H4 (cell line): Measurements from ENCODE around the gene RAC2. TPM values are rescaled to one million over a fixed set of nuclear protein-coding genes. Genes with fewer than 3 reads are reported as not detected.
A peak's percentile ranks its signal among the peaks of the same experiment; 100 is the strongest.

ENCODE experiments used
- DNase-seq: peaks from one replicate; pipeline ENCODE4 v3.0.0-alpha.2; 2015; ENCODE audit warnings: low spot score
- total RNA-seq: library from RNA; depleted of rRNA; stranded (reverse); fragments of >200 nt; shearing (Covaris generic); gene quantifications from 2 replicates; pipeline ENCODE4 v1.2.3, GENCODE V29; 2014

RAC2 gene
- total RNA-seq, 1 experiment from 2014 or later: 20.9 TPM

DNA sequence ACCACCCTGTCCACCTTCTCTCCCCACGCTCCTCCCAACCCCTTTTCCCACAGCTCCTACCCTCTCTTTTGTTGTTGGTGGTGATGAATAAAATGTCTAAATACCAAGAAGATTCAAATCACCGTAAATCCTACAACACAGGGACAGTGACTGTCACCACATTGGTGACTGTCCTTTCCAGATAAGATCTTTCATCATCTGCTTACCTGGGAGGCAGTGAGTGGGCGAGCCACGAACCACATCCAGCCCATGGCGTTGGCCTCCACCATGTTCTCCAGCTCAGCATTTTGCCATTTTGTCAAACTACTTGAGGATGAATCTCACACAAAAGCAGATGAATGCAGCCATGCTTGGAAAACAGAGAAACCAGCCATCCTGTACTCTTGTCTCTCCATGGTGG, 31.6 kb upstream of the RAC2 start:
- no peak for DNase-seq

DNA sequence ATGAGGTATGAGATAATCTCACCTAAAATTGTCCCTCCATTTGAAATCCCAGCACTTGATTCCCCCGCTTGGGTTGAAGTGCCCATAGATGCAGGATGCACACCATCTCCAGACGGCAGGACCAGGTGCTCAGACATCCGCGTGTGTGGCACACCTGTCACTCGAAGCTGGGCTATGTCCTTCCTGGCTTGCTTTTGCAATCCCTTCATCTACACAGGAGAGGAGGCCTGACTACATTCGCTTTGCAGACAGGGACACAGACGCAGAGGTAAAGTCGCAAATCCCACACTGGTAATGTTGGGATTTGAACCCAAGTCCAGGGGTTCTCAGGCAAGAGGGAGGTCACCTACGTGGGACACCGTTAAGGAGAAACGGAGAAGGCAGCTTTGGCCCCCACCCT, 31.1 kb upstream of the RAC2 start:
- no peak for DNase-seq

DNA sequence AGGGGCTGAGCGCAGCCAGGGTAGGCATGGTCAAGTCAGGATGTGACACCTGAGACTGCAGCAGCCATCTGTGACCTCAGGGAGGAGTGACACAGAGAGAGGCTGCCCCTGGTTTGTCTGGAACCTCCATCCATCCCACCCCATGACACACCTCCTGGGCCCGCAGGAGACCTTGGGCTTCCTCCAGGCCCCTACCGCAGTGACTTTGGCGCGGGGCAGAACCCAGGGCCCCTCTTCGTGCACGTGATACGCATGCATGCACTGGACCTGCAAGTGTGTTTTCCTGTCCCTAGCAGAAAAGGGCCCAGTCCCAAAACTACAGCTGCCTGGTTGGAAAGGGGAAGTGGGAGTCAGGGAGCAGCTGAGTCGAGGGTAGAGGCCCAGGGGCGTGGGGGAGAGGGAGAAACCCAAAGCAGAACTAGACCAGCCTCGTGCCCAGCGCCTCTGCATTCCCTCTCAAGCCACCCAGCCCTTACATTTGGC, 30.4 kb upstream of the RAC2 start:
- no peak for DNase-seq

DNA sequence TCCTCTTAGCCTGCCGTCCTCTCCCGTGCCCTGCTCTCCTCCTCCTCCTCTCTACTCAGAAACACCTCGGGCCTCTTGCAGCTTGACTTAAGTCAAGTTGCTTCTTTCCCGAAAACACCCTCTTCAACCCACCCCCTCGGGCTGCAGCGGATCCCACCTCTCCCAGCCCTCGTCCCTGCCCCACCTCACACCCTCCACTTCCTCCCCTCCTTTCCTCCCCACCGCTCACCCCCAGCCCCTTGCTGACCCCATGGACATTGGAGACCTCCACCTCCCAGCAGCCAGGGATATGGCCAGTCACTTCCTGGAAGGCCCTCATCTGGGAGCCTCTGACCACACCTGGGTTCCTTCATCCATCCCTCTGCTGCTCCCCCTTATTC, 29.8 kb upstream of the RAC2 start:
- no peak for DNase-seq

DNA sequence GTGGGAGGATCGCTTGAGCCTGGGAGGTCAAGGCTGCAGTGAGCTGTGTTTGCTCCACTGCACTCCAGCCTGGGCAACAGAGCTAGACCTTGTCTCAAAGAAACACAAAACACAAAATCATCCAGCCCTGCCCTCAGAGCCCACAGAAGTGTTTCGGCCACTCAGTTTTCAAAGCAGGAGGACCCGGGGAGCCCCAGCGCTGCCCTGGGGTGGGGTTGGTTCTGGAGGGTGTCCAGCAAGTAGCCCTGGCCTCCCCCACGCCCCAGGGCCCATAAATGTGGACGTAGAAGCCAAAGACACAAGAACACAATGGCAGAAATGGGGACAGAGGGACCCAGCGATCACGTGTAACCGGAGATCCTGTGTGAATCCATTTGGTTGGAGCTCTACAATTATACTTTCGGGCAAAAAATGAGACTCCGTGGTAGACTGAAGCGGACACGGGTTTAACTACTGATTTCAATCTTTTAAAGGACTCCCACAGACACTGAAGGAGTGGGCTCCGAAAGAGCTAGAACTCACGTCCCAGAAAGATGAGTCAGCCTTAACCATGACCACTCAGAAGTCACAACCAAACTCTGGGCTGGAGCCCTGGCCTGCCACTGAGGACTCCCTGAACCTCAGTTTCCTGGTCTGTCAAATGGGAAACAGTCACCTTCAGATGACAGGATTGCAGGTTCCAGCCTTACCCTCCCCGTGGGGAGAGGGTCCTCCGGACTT, 29.2 kb upstream of the RAC2 start:
- DNase-seq: peak; percentile 32

DNA sequence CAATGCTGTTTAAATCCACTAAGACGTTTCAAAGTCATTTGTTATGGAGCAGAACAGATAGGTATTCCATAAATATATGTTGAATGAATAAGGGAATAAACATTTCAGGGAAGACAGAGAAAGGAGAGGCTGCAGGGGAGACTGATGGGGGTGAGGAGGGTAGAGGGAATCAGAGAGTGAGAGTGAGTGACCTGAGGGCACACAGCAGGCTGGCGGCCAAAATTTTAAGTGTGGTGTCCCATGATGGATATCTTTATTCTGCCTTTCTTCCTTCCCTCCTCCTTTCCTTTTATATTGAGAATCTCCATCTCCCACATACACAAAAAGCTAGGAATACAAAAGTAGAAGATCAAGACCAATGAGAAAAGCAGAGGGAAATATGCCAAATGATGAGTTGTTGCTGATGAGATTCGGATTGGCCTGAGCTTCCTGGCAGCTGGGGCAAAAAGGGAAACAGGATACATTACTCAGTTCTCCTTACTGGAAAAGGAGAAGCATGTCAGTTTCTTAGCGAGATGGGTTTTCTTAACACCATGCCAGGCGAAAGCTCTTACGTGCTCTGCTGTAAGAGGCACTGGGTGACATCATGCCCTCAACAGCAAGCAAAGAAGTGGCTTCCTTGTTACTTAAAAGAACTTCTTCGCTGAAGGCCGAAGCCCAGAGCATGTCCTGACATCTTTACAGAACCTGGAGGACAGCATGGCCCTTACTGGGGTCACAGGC, 27.0 kb upstream of the RAC2 start:
- DNase-seq: no peak

DNA sequence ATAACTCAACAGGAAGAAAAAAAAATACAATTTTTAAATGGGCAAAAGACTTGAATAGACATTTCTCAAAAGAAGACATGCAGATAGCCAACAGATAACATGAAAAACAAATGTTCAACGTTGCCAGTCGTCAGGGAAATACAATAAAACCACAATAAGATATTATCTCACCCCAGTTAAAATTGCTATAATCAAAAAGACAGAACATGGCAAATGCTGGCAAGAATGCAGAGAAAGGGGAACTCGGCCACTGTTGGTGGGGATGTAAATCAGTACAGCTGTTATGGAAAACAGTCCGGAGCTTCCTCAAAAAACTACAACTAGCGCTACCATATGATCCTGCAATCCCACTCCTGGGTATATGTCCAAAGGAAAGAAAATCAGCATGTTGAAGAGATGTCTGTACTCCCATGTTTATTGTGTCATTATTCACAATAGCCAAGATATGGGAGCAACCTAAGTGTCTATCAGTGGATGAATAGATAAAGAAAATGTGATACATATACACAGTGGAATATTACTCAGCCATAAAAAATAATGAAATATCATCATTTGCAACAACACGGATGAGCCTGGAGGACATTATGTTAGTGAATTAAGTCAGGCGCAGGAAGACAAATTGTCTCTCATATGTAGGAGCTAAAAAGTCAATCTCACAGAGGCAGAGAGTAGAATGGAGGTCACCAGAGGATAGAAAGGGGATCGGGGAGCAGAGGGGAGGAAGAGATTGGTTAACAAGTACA, 26.0 kb upstream of the RAC2 start:
- DNase-seq: no peak

DNA sequence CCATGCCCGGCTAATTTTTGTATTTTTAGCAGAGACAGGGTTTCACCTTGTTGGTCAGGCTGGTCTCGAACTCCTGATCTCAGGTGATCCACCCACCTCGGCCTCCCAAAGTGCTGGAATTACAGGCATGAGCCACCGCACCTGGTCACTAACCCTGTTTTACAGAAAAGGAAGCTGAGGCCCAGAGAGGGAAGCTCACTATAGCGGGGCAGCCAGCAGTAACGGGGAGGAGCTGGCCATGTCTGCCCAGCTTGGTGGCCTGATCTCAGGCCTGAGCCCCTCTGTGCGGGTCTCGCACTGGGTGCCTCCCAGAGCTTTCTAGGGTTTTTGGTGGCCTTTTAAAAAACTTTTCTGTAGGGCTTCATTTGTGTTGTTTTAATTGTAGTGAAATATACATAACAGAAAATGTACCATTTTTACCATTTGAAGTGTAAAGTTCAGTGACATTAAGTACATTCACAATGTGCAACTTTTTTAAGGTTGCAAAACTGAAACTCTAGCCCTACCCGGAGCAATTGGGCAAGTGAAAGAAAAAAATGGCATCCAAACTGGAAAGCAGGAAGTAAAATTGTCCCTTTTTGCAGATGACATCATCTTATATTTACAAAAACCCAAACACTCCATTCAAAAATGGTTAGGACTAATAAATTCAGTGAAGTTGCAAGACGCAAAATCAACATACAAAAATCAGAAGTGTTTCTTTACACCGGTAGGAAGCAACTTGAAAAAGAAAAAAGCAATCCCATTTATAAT, 23.8 kb upstream of the RAC2 start:
- DNase-seq: no peak

DNA sequence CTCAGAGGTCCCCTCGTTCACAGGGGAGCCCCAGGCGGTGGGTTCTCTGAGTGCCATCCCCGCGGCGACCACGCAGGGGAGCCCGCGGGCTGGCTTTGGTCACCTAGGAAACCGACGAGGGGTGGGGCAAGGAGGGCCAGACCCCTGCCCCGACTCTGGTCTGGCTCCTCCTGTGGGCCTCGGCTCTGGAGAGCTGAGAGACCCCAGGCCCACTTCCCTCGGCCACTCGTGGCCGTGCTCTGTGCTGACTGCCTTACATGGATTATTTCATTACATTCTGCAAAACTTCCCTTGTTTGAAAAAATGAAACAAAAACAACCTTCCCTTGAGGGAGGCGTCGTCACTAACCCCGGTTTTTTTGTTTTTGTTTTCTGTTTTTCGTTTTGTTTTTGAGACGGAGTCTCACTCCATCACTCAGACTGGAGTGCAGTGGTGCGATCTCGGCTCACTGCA, 23.1 kb upstream of the RAC2 start:
- DNase-seq: no peak

DNA sequence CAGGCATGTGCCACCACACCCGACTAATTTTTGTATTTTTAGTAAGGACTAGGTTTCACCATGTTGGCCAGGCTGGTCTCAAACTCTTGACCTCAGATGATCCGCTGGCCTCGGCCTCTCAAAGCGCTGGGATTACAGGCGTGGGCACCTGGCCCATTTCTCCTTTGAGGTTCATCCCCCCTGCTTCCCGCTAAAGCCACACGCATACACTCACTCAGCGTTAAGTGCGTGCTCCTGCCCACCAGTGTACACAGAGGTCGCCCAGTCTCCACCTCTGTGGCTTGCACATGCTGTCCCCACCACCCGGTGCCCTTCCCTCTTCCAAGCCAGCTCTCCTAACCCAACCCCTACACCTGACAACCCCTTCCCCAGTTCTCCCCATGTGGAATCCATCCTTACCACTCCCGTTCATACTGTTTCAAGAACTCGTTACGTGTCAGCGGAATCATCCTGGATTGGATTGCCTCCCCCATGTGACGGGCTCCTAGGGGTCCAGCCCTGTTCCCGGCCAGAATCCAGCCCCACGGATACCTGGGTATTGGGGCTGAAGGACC, 22.6 kb upstream of the RAC2 start:
- no peak for DNase-seq

DNA sequence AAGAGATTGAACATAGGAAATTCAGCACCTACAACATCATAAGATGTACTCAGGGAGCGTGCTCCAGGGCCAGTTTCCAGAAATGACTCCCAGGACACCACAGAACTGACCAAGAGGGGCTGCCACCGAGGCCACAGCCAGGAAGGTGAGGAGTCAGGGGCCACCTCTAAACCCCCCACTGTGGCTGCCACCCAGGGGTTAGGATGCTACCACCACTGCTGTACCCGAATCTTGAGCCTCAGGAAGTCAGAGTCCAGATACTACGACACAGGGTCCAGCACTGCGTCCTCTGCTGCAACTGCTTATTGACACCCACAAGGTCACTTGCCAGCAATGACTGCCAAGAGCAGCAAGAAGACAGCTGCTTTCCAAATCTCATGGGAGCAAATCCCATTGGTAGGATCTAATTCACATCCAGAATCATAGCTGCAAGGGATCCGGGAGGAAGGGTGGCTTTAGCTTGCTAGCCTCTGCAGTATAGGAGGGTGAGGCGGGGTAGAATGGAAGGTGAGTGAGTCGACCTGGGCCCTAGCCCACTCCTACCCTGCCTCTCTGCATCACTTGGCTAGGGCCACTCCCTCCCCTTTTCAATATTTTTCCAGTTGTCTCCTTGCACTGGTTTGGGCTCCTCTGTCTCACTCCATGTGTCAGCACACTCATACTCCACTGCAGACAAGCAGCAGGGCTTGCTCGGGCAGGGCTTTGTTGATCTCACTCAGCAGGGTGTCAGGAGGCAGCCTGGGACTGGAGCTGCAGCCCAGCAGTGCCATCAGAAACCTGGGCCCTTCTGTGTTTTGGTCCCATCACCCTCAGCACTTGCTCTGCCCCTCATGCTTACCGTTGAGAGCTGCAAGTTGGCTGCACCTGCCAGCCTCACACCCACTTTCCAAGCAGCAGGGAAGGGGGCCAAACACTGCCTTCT, 20.2 kb upstream of the RAC2 start:
- no peak for DNase-seq

DNA sequence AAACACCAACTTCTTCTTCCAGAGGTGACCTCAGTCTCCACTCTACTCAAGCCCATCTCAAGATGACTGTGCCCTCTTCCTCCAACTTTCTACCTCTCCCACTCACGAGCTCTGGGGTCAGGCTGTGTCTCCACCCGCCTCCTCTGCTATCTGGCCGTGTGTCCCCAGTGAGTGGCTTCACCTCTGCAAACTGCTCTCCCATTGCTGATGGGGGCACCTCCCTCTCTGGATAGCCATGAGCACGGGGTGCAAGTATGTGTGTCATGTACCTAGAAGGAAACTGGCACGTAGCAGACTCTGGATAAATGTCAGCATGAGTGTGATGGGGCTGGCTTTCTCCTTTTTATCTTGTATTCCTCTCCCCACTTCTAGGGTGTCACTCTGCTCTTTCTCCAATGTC, 18.3 kb upstream of the RAC2 start:
- DNase-seq: no peak

DNA sequence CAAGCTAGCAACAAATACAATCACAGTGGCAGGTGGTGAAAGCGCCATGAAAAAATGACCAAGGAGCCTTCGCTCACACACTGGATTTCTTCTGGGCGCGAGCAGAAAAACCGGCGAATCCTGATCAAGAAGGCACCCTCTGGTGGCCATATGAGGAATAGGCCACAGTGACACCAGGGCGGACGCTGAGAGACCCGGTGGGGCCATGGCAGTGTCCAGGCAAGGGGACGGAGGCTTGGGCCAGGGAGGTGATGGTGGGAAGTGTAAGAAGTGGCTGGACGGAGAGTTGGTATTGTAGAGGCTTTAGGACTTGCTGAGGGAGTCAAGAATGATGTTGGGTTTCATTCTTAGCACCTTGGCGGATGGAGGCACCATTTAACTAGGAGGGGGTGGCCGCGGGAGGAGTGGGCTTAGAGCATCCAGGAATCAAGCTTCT, 16.9 kb upstream of the RAC2 start:
- peak; percentile 27 for DNase-seq

DNA sequence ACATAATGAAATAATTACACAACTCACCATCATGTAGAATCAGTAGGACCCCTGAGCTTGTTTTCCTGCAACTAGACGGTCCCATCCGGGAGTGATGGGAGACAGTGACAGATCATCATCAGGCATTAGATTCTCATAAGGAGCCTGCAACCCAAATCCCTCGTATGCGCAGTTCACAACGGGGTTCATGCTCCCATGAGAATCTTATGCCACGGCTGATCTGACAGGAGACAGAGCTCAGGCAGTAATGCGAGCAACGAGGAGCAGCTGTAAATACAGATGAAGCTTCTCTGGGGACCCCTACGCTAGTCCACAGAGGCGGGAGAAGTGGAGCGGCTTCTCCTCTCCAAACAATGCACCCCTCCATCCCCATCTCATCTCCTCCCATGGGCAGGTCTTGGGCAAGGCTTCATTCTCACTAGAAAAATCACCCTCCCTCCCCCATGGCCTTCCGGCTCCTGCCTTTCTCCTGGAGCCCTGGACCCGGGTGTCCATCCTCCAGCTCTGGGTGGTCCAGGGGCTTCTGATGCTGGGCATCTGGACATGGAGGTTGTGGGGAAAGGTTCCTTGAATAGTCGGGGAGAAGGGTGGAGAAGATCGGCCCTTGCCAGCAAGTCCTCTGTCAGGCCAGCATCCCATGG, 16.2 kb upstream of the RAC2 start:
- no peak for DNase-seq

DNA sequence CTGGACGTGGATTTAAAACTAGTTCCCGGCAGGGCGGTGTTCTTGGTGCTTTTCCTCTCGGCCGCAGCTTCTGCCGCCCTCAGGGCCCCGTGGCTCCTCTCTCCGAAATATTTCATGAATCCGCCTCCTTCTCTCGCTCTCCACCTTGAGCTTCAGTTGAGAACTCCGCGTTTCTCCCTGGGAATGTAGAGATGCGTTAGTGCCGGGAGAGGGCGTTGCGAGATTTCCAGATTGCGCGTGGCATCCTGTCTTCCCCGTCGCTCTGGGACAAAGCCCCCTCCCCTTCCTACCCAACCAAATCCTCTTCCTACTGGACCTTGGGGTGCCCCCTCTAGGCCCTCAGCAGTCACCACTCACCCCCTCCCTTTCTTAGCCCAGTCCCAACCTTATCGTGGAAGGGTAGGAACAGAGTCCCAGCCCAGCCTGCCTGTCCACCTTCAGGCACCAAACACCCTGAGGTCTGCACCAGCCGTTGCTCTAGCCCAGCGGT, 15.5 kb upstream of the RAC2 start:
- no peak for DNase-seq

DNA sequence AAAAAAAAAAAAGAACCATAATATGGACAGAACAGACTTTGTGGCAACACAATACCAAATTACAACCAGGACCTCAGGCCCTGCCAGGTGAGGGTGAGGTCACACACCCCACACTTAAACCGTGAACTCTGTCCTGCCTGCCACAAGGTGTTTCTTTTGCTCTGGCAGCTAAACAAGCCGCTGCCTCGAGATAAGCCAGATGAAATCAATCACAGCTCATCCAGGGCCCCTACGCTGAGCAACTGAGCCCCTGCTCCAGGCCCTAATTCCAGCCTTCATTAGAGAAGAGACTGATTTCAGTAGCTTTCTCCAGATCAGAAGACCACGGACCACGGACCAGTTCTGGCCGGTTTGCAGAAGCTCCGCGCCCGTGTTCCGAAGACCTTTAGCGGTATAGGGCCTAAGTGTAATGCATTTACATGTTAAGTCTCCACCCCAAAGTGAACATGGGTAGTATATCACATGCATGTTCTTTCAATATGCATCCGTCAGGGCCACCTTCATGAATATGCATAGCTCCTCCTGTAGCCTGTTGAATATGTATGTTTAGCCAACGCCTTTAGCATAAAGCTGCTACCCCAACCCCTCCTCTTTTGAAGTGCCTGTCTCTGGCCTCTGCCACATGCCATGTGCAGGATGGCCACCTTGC, 14.8 kb upstream of the RAC2 start:
- DNase-seq: no peak

DNA sequence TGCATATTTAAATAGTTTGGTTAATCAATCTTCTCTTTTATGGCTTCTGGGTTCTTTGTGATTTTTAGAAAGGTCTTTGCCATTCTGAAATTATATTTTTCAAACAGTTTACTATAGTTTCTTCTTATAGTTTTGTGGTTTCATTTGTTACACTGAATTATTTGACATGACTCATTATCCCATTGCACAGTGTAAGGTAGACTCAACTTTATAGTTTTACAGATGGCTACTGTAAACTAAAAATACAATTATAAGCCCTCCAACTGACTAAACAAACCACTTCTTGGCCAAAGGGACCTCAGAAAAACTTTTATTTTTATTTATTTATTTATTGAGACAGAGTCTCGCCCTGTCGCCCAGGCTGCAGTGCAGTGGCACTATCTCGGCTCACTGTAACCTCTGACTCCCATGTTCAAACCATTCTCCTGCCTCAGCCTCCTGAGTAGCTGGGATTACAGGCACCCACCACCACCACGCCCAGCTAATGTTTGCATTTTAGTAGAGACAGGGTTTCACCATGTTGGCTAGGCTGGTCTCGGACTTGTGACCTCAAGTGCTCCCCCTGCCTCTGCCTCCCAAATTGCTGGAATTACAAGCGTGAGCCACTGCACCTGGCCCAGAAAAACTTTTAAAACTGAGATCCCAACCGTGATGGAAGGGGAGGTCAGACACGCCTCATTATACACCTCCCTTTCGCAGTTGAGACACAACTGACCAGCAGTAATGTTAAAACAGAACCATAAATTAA, 14.1 kb upstream of the RAC2 start:
- DNase-seq: no peak

DNA sequence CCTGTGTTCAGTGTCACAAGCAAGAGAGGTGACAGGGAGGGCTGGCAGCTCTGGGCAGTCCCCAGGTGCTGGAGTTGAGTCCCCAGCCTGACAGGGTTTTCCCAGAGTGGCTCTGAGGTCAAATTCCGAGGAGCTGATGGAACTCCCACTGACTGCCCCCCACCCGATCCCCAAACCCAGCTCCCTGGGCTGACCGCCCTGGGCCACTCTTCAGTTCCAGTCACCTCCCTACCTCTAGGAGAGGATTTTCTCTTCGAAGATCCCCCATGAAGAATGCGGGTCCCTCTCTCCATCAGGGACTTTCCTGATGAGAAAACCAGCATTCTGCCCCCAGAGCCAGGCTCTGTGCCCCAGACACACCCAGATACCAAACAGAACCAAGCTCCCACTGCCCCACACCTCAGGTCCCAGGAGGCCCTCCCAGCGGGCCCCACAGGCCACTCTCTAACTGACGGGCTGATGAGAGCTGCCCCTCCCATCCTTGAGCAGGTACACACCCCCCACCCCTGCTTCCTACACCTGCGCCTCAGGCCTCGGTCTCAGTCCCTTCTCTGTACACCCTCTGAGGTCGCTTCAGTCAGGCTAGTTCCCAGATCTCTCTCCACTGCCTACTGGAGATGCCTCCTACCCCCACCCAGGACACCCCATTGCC, 12.1 kb upstream of the RAC2 start:
- DNase-seq: no peak
